ENCODE results near the gene ADCY2.

Gene ADCY2

GRCh38 chr5:7546555-7546954, 150.6 kb downstream of the ADCY2 start:
- no peak for ATAC-seq
- TF ChIP-seq ZFP30 (CRISPR knock-in tag; IDR thresholded peaks at IDR 0.05) (no peak), ZNF565 (CRISPR knock-in tag; conservative IDR thresholded peaks at IDR 0.05; ENCODE audit: low read depth) (no peak)

GRCh38 chr5:7548596-7548995, 152.7 kb downstream of the ADCY2 start:
- no peak for ATAC-seq
- TF ChIP-seq ZNF8 (CRISPR knock-in tag; IDR thresholded peaks at IDR 0.05) (no peak), ESRRG (CRISPR knock-in tag; IDR thresholded peaks at IDR 0.05) (no peak), TOX (CRISPR knock-in tag; IDR thresholded peaks at IDR 0.05; ENCODE audit: borderline replicate concordance) (no peak), TCF4 (CRISPR knock-in tag; IDR thresholded peaks at IDR 0.05; ENCODE audit: borderline replicate concordance) (no peak), ZNF565 (CRISPR knock-in tag; conservative IDR thresholded peaks at IDR 0.05; ENCODE audit: low read depth) (no peak)

- no peak for ATAC-seq
- TF ChIP-seq ZFP3 (CRISPR knock-in tag; IDR thresholded peaks at IDR 0.05) (no peak), CSDC2 (CRISPR knock-in tag; IDR thresholded peaks at IDR 0.05) (no peak), TSHZ2 (CRISPR knock-in tag; IDR thresholded peaks at IDR 0.05) (no peak), PATZ1 (CRISPR knock-in tag; IDR thresholded peaks at IDR 0.05; ENCODE audit: borderline replicate concordance) (no peak), TOX (CRISPR knock-in tag; IDR thresholded peaks at IDR 0.05; ENCODE audit: borderline replicate concordance) (no peak), CSRNP3 (CRISPR knock-in tag; IDR thresholded peaks at IDR 0.05) (no peak), TCF4 (CRISPR knock-in tag; IDR thresholded peaks at IDR 0.05; ENCODE audit: borderline replicate concordance) (no peak), CREB5 (CRISPR knock-in tag; IDR thresholded peaks at IDR 0.05; ENCODE audit: low read depth) (no peak)
These were observed 169.6 kb downstream of the ADCY2 start for GRCh38 chr5:7565559-7565958.

- no peak for ATAC-seq
- TF ChIP-seq CREB5 (CRISPR knock-in tag; IDR thresholded peaks at IDR 0.05; ENCODE audit: low read depth) (no peak), ZFP3 (CRISPR knock-in tag; IDR thresholded peaks at IDR 0.05) (no peak), SNAI2 (CRISPR knock-in tag; IDR thresholded peaks at IDR 0.05) (no peak), CSRNP3 (CRISPR knock-in tag; IDR thresholded peaks at IDR 0.05) (no peak), RARB (CRISPR knock-in tag; IDR thresholded peaks at IDR 0.05) (no peak), PPARA (CRISPR knock-in tag; IDR thresholded peaks at IDR 0.05; ENCODE audit: borderline replicate concordance) (no peak), POU6F1 (CRISPR knock-in tag; IDR thresholded peaks at IDR 0.05; ENCODE audit: borderline replicate concordance, low read depth) (no peak), ARNTL (CRISPR knock-in tag; IDR thresholded peaks at IDR 0.05; ENCODE audit: borderline replicate concordance, low read depth) (no peak), GLIS3 (CRISPR knock-in tag; IDR thresholded peaks at IDR 0.05) (no peak), ZFP30 (CRISPR knock-in tag; IDR thresholded peaks at IDR 0.05) (no peak), ZNF70 (CRISPR knock-in tag; IDR thresholded peaks at IDR 0.05) (no peak), BACH2 (CRISPR knock-in tag; IDR thresholded peaks at IDR 0.05; ENCODE audit: borderline replicate concordance) (no peak), ISL1 (CRISPR knock-in tag; IDR thresholded peaks at IDR 0.05) (no peak), CSDC2 (CRISPR knock-in tag; IDR thresholded peaks at IDR 0.05) (no peak), ESRRG (CRISPR knock-in tag; IDR thresholded peaks at IDR 0.05) (no peak), ZNF565 (CRISPR knock-in tag; conservative IDR thresholded peaks at IDR 0.05; ENCODE audit: low read depth) (no peak), PATZ1 (CRISPR knock-in tag; IDR thresholded peaks at IDR 0.05; ENCODE audit: borderline replicate concordance) (no peak)
These were observed 180.2 kb downstream of the ADCY2 start for GRCh38 chr5:7576023-7576715.

Measured in SK-N-SH treated with all-trans-retinoic acid at 6 μM for 48 hours (cell line).